WTC11 (cell line): ENCODE measurements around the gene ATF4. TPM values are rescaled to one million over a fixed set of nuclear protein-coding genes. Genes with fewer than 3 reads are reported as not detected.
A peak's percentile ranks its signal among the peaks of the same experiment; 100 is the strongest.

Experiments
- ATF3 ChIP-seq: sonication (generic); formaldehyde crosslinking; conservative IDR thresholded peaks from 2 replicates; pipeline ENCODE4 v1.8.1; 2022; ENCODE audit warnings: mild to moderate bottlenecking, missing genetic modification reagents
- E2F4 ChIP-seq: sonication (generic); formaldehyde crosslinking; IDR thresholded peaks from 2 replicates; pipeline ENCODE4 v1.8.1; 2022; ENCODE audit warnings: low read depth, mild to moderate bottlenecking, moderate library complexity, missing genetic modification reagents, borderline replicate concordance
- E2F5 ChIP-seq: sonication (generic); formaldehyde crosslinking; IDR thresholded peaks from 2 replicates; pipeline ENCODE4 v1.8.1; 2022; ENCODE audit warnings: mild to moderate bottlenecking, moderate library complexity, missing genetic modification reagents
- FOXJ3 ChIP-seq: sonication (generic); formaldehyde crosslinking; IDR thresholded peaks from 2 replicates; pipeline ENCODE4 v1.9.0; 2021; ENCODE audit warnings: missing genetic modification reagents, mild to moderate bottlenecking, borderline replicate concordance
- FOXP1 ChIP-seq: sonication (generic); formaldehyde crosslinking; IDR thresholded peaks from 2 replicates; pipeline ENCODE4 v1.8.0; 2022; ENCODE audit warnings: missing genetic modification reagents, mild to moderate bottlenecking, moderate library complexity, borderline replicate concordance
- KAT7 ChIP-seq: sonication (generic); formaldehyde crosslinking; IDR thresholded peaks from 2 replicates; pipeline ENCODE4 v1.8.1; 2023; ENCODE audit warnings: missing genetic modification reagents, mild to moderate bottlenecking, borderline replicate concordance
- NR2C2 ChIP-seq: sonication (generic); formaldehyde crosslinking; IDR thresholded peaks from 2 replicates; pipeline ENCODE4 v1.8.0; 2022; ENCODE audit warnings: mild to moderate bottlenecking, missing genetic modification reagents
- NR3C1 ChIP-seq: sonication (generic); formaldehyde crosslinking; conservative IDR thresholded peaks from 2 replicates; pipeline ENCODE4 v1.8.1; 2023; ENCODE audit warnings: low read depth, mild to moderate bottlenecking, missing genetic modification reagents
- RELA ChIP-seq: sonication (generic); formaldehyde crosslinking; IDR thresholded peaks from 2 replicates; pipeline ENCODE4 v1.8.1; 2022; ENCODE audit warnings: missing genetic modification reagents, mild to moderate bottlenecking, borderline replicate concordance
- TCF7 ChIP-seq: sonication (generic); formaldehyde crosslinking; IDR thresholded peaks from 2 replicates; pipeline ENCODE4 v1.8.0; 2022; ENCODE audit warnings: mild to moderate bottlenecking, low read depth, missing genetic modification reagents, moderate library complexity
- TP53 ChIP-seq: sonication (generic); formaldehyde crosslinking; IDR thresholded peaks from 2 replicates; pipeline ENCODE4 v1.8.1; 2023; ENCODE audit warnings: mild to moderate bottlenecking, missing genetic modification reagents
- USF2 ChIP-seq: sonication (generic); formaldehyde crosslinking; IDR thresholded peaks from 2 replicates; pipeline ENCODE4 v1.8.1; 2023; ENCODE audit warnings: mild to moderate bottlenecking, missing genetic modification reagents, moderate library complexity
- ZBTB43 ChIP-seq: sonication (generic); formaldehyde crosslinking; IDR thresholded peaks from 2 replicates; pipeline ENCODE4 v1.8.1; 2023; ENCODE audit warnings: mild to moderate bottlenecking, missing genetic modification reagents
- ZNF317 ChIP-seq: sonication (generic); formaldehyde crosslinking; IDR thresholded peaks from 2 replicates; pipeline ENCODE4 v1.8.1; 2023; ENCODE audit warnings: low read depth, mild to moderate bottlenecking, moderate library complexity, missing genetic modification reagents, borderline replicate concordance
- total RNA-seq: library from RNA; stranded (reverse); gene quantifications from 3 replicates; pipeline ENCODE4 v1.2.3, GENCODE V29; 2021
- TF ChIP-seq, protein P1 (sequence below): fragments of 250-450 bp; sonication (Bioruptor Pico); IDR thresholded peaks from 2 replicates; pipeline ENCODE4 v1.8.0; 2021; ENCODE audit warnings: mild to moderate bottlenecking
- TF ChIP-seq, protein P2 (sequence below): fragments of 250-450 bp; sonication (Bioruptor Pico); IDR thresholded peaks from 2 replicates; pipeline ENCODE4 v1.9.0; 2021; ENCODE audit warnings: moderate library complexity, mild to moderate bottlenecking, inconsistent platforms, borderline replicate concordance
- TF ChIP-seq, protein P3 (sequence below): fragments of 250-450 bp; sonication (Bioruptor Pico); IDR thresholded peaks from 2 replicates; pipeline ENCODE4 v2.1.2; 2022; ENCODE audit warnings: mild to moderate bottlenecking, moderate library complexity
- TF ChIP-seq, protein P4 (sequence below): sonication (generic); formaldehyde crosslinking; IDR thresholded peaks from 2 replicates; pipeline ENCODE4 v1.8.1; 2023; ENCODE audit warnings: mild to moderate bottlenecking, missing genetic modification reagents, borderline replicate concordance
- TF ChIP-seq, protein P5 (sequence below): sonication (generic); formaldehyde crosslinking; IDR thresholded peaks from 2 replicates; pipeline ENCODE4 v1.8.0; 2022; ENCODE audit warnings: mild to moderate bottlenecking, missing genetic modification reagents
- TF ChIP-seq, protein P6 (sequence below): sonication (generic); formaldehyde crosslinking; IDR thresholded peaks from 2 replicates; pipeline ENCODE4 v1.8.0; 2022; ENCODE audit warnings: mild to moderate bottlenecking, missing genetic modification reagents

Gene ATF4
- total RNA-seq, 1 experiment from 2014 or later, result 460 TPM

GRCh38 chr22:39545386-39546365 lies 25.3 kb downstream of the ATF4 start (continued):
- TF ChIP-seq, protein P1, sequence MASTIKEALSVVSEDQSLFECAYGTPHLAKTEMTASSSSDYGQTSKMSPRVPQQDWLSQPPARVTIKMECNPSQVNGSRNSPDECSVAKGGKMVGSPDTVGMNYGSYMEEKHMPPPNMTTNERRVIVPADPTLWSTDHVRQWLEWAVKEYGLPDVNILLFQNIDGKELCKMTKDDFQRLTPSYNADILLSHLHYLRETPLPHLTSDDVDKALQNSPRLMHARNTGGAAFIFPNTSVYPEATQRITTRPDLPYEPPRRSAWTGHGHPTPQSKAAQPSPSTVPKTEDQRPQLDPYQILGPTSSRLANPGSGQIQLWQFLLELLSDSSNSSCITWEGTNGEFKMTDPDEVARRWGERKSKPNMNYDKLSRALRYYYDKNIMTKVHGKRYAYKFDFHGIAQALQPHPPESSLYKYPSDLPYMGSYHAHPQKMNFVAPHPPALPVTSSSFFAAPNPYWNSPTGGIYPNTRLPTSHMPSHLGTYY (CRISPR knock-in tag), result no peak
- TF ChIP-seq TP53 (CRISPR knock-in tag) (peak; percentile 97), E2F4 (CRISPR knock-in tag) (peak; percentile 89), RELA (CRISPR knock-in tag) (peak; percentile 92), FOXJ3 (CRISPR knock-in tag) (no peak), ZBTB43 (CRISPR knock-in tag) (peak; percentile 95), ZNF317 (CRISPR knock-in tag) (0 out of 2 replicates have a peak, but pooled peaks have one; percentile 37), E2F5 (CRISPR knock-in tag) (peak; percentile 90), ATF3 (no peak), NR3C1 (CRISPR knock-in tag) (0 out of 2 replicates have a peak, but pooled peaks have one; percentile 69), KAT7 (CRISPR knock-in tag) (0 out of 2 replicates have a peak, but pooled peaks have one; percentile 56), FOXP1 (peak; percentile 98), USF2 (CRISPR knock-in tag) (no peak), NR2C2 (CRISPR knock-in tag) (0 out of 2 replicates have a peak, but pooled peaks have one; percentile 48), TCF7 (CRISPR knock-in tag) (peak; percentile 88)
- TF ChIP-seq, protein P2, sequence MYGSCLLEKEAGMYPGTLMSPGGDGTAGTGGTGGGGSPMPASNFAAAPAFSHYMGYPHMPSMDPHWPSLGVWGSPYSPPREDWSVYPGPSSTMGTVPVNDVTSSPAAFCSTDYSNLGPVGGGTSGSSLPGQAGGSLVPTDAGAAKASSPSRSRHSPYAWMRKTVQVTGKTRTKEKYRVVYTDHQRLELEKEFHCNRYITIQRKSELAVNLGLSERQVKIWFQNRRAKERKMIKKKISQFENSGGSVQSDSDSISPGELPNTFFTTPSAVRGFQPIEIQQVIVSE (CRISPR knock-in tag), result no peak
- TF ChIP-seq, protein P3, sequence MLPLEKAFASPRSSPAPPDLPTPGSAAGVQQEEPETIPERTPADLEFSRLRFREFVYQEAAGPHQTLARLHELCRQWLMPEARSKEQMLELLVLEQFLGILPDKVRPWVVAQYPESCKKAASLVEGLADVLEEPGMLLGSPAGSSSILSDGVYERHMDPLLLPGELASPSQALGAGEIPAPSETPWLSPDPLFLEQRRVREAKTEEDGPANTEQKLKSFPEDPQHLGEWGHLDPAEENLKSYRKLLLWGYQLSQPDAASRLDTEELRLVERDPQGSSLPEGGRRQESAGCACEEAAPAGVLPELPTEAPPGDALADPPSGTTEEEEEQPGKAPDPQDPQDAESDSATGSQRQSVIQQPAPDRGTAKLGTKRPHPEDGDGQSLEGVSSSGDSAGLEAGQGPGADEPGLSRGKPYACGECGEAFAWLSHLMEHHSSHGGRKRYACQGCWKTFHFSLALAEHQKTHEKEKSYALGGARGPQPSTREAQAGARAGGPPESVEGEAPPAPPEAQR (CRISPR knock-in tag), result no peak
- TF ChIP-seq, protein P4, sequence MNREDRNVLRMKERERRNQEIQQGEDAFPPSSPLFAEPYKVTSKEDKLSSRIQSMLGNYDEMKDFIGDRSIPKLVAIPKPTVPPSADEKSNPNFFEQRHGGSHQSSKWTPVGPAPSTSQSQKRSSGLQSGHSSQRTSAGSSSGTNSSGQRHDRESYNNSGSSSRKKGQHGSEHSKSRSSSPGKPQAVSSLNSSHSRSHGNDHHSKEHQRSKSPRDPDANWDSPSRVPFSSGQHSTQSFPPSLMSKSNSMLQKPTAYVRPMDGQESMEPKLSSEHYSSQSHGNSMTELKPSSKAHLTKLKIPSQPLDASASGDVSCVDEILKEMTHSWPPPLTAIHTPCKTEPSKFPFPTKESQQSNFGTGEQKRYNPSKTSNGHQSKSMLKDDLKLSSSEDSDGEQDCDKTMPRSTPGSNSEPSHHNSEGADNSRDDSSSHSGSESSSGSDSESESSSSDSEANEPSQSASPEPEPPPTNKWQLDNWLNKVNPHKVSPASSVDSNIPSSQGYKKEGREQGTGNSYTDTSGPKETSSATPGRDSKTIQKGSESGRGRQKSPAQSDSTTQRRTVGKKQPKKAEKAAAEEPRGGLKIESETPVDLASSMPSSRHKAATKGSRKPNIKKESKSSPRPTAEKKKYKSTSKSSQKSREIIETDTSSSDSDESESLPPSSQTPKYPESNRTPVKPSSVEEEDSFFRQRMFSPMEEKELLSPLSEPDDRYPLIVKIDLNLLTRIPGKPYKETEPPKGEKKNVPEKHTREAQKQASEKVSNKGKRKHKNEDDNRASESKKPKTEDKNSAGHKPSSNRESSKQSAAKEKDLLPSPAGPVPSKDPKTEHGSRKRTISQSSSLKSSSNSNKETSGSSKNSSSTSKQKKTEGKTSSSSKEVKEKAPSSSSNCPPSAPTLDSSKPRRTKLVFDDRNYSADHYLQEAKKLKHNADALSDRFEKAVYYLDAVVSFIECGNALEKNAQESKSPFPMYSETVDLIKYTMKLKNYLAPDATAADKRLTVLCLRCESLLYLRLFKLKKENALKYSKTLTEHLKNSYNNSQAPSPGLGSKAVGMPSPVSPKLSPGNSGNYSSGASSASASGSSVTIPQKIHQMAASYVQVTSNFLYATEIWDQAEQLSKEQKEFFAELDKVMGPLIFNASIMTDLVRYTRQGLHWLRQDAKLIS, result no peak
- TF ChIP-seq, protein P5, sequence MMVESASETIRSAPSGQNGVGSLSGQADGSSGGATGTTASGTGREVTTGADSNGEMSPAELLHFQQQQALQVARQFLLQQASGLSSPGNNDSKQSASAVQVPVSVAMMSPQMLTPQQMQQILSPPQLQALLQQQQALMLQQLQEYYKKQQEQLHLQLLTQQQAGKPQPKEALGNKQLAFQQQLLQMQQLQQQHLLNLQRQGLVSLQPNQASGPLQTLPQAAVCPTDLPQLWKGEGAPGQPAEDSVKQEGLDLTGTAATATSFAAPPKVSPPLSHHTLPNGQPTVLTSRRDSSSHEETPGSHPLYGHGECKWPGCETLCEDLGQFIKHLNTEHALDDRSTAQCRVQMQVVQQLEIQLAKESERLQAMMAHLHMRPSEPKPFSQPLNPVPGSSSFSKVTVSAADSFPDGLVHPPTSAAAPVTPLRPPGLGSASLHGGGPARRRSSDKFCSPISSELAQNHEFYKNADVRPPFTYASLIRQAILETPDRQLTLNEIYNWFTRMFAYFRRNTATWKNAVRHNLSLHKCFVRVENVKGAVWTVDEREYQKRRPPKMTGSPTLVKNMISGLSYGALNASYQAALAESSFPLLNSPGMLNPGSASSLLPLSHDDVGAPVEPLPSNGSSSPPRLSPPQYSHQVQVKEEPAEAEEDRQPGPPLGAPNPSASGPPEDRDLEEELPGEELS (CRISPR knock-in tag), result peak; percentile 99
- TF ChIP-seq, protein P6, sequence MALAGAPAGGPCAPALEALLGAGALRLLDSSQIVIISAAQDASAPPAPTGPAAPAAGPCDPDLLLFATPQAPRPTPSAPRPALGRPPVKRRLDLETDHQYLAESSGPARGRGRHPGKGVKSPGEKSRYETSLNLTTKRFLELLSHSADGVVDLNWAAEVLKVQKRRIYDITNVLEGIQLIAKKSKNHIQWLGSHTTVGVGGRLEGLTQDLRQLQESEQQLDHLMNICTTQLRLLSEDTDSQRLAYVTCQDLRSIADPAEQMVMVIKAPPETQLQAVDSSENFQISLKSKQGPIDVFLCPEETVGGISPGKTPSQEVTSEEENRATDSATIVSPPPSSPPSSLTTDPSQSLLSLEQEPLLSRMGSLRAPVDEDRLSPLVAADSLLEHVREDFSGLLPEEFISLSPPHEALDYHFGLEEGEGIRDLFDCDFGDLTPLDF, result peak; percentile 80
